NCI-H2029 (cell line): ENCODE data around the gene SCMH1.
"Not testable (repeated sequence)": the region's sequence is repeated elsewhere in the genome, so short reads cannot be mapped to it uniquely, and the experiment has no call there.

Experiments
- DNase-seq: peaks from one replicate; lab custom pipeline; 2025; lab: John Stamatoyannopoulos, UW

SCMH1 gene

DNA sequence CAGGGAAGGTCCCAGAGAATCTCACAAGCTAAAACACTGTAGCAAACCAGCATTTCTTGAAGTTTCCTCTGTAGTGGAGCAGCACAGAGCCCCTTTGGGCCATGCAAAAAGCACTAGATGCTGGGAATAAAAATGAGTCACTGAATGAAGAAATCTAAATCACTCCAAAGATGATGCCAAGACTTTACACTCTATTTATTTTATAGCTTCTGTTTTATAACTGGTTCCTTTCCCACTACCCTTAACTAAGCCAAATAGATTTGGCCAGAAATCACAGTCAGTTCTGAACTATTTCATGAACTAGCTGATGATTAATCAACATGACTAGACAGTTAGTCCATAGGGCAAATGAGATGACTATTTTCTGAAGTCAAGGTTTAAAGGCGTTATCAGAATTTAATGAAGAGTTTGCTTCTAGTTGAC is 89.5 kb downstream of the SCMH1 start:
- DNase-seq: no peak

GRCh38 chr1:41151846-41152245 is 90.3 kb downstream of the SCMH1 start:
- no peak for DNase-seq

- DNase-seq: no peak
Measured at GRCh38 chr1:41149570-41149969, 92.5 kb downstream of the SCMH1 start.

- DNase-seq: no peak
Measured at GRCh38 chr1:41144285-41144684, 97.8 kb downstream of the SCMH1 start.

DNA sequence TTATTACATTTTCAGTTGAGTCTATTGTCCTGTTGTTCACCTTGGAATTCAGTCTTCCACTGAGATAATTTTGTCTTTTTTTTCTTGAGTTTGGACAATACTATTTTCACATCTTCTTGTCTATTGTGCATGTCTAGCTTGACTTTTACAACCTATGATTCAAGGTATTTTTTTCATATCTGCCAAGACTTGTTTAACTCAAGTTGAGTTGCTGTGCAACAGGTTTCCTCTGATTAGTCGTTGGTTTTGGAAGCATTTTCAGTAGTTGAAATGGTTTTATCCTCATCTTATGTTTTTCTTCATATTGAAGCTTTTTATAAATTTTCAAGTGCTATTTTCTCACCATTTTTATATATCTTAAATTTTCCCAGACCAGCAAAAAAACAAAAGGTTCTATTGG is 103.6 kb downstream of the SCMH1 start:
- DNase-seq: no peak

DNA sequence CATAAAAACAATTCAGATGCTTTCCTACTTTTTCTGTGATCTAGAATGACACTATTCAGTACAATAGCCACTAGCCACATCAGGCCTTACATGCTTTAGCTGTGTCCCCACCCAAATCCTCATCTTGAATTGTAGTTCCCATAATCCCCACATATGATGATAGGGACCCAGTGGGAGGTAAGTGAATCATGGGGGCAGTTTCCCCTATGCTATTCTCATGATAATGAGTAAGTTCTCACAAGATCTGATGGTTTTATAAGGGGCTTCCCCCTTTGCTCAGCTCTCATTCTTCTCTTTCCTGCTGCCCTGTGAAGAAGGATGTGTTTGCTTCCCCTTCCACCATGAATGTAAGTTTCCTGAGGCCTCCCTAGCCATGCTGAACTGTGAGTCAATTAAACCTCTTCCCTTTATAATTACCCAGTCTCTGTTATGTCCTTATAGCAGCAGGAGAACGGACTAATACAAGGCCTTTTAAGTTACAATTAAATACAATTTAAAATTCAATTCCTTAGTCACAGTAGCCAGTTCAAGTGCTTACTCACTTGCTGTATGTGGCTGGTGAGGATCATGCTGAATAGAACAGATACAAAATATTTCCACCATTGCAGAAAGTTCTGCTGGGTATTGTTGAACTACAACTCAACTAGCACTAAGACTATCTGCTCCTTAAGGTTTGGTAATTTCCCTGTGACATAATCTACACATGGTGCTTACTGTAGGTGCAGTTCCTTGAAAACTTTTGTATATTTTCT is 106.7 kb downstream of the SCMH1 start:
- no peak for DNase-seq

GRCh38 chr1:41134325-41134724 is 107.8 kb downstream of the SCMH1 start:
- not testable (repeated sequence) for DNase-seq

- DNase-seq: peak; percentile 68
Measured at GRCh38 chr1:41122851-41123518, 119.1 kb downstream of the SCMH1 start.

- no peak for DNase-seq
Measured at GRCh38 chr1:41122148-41122547, 120.0 kb downstream of the SCMH1 start.

DNA sequence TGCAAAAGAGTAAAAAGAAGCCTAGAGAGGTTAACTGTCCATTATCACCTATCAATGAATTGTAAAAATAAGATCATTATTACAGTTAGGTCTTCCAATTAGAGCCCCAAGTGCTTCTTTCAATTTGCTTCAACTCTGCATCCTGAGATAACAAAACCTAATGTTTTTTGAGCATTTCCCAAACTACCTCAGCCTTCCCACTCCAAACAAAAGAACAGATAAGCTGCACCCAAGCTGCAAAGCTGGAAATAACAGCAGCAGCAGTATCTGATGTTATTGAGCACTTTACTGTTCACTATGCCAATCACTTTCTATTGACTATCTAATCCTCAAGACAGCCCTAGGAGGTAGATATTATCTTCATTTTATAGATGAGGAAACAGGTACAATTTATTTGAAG is 123.5 kb downstream of the SCMH1 start:
- no peak for DNase-seq

DNA sequence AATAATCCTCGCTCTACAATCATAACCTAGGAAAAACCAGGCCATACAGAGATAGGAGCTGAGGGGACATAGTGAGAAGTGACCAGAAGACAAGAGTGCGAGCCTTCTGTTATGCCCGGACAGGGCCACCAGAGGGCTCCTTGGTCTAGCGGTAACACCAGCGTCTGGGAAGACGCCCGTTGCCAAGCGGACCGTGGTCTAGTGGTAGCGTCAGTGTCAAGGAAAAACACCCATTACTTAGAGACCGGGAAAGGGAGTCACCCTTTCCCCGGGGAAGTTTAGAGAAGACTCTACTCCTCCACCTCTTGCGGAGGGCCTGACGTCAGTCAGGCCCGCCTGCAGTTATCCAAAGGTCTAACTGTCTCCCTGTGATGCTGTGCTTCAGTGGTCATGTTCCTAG is 124.9 kb downstream of the SCMH1 start:
- not testable (repeated sequence) for DNase-seq

DNA sequence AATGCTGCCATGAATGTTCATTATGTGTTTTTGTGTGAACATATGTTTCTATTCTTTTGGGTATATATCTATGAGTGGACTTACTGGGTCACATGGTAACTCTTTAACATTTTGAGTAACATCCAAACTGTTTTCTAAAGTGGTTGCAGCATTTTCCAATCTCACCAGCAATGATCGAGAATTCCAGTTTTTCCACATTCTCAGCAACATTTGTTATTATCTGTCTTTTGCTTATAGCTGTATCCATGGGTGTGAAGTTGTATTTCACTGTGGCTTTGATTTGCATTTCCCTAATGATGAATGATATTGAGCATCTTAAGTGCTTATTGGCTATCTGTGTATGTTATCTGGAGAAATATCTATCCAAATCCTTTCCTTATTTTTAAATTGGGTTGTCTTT is 131.4 kb downstream of the SCMH1 start:
- no peak for DNase-seq

GRCh38 chr1:41110286-41110685 is 131.8 kb downstream of the SCMH1 start:
- DNase-seq: no peak

- DNase-seq: peak; percentile 80
Measured at GRCh38 chr1:41109310-41110197, 132.6 kb downstream of the SCMH1 start.

DNA sequence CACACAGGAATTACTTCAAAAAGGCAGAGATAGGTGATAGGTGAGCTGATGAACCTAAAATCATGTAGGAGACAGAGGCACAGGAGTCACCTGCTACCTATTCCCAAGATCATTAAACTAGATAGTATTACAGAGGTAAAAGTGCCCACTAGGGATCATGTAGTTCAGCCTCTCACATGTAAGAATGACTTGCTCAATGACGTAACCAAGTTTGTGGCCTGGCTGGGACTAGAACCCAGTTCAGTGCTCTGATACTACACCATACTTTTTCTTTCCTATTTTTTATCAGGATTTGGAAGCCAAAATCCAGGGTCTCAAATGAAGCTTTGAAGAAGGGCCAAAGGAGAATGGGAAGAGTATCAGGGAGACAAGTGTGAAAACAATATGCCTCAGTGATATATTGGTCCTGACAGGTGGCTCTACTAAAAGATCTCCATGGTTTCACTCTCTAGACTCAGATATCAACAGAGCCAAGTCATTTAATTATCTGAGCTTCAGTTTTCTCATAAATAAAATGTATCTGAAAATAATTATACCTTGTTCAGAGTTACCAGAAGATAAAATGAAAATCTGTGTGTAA is 133.3 kb downstream of the SCMH1 start:
- no peak for DNase-seq

DNA sequence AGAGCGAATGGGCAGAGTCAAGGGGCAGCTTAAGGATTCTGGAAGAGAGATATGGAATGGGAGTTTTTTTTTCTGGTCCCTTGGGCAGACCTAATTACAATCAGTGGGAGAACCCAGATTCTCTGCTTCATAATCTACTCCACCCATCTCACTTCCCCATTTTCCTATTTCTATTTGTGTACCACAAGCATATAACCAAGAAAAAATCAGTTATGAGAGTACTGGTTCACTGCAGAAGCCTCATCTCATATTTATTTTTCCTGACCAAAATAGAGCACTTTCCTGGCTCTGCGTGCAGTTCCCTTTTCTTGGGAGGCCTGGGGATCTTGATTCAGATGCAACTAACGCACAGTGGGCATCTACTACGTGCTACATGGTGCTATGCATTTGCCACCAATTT is 138.3 kb downstream of the SCMH1 start:
- no peak for DNase-seq

- no peak for DNase-seq
Measured at GRCh38 chr1:41102653-41103052, 139.5 kb downstream of the SCMH1 start.

DNA sequence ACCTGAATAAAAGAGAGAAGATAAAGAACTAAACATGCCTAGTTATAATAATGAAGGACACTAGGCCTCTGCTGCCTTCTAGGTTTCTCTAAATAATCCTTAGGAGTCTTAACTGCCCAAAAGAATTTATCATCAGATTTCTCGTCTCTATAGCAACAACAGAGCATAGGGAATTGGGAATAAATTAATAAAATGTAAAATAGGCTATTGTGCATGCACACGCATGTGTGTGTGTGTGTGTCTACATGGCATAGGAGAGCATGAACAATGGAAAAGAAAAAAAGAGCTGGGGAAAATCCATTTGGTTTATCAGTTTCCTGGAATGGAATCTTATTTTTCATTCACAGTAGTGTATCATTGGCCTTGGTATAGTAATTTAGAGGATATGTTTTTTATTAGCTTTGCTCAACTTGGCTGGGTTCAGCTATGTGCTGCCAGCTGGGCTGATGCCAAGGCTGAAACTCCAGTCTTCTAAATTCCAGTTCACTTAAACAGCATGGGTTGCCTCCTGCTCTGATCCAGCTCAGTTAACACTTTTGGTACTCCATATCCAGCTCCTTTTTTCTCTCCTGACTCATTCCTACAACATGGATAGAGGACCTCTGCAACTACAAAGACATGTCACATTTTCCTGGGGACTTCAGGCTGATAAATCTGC is 140.0 kb downstream of the SCMH1 start:
- peak; percentile 97 for DNase-seq

GRCh38 chr1:41101076-41101475 is 141.0 kb downstream of the SCMH1 start:
- DNase-seq: no peak

- DNase-seq: no peak
Measured at GRCh38 chr1:41100170-41100569, 141.9 kb downstream of the SCMH1 start.

- DNase-seq: no peak
Measured at GRCh38 chr1:41098730-41099460, 143.2 kb downstream of the SCMH1 start.
